Left forelimb (tissue), 1 donor: Measurements from ENCODE around the gene DUOX2.
A peak's percentile ranks its signal among the peaks of the same experiment; 100 is the strongest.
"Not testable (repeated sequence)": the region's sequence is repeated elsewhere in the genome, so short reads cannot be mapped to it uniquely, and the experiment has no call there.

Source experiments
- DNase-seq: peaks from one replicate; pipeline ENCODE4 v3.0.0-alpha.2; 2018; ENCODE audit warnings: low spot score

DUOX2 gene

GRCh38 chr15:45100884-45101625 is 12.9 kb downstream of the DUOX2 start:
- peak; percentile 12 for DNase-seq

GRCh38 chr15:45099549-45100165 is 14.3 kb downstream of the DUOX2 start:
- no peak for DNase-seq

GRCh38 chr15:45097466-45097865 is 16.5 kb downstream of the DUOX2 start:
- no peak for DNase-seq

GRCh38 chr15:45095661-45096060 is 18.3 kb downstream of the DUOX2 start:
- DNase-seq = no peak

- peak; percentile 53 for DNase-seq
Observed at GRCh38 chr15:45094358-45094730, 19.6 kb downstream of the DUOX2 start.

- DNase-seq = peak; percentile 33
Observed at GRCh38 chr15:45093622-45094357, 20.2 kb downstream of the DUOX2 start.

GRCh38 chr15:45093013-45093412 is 21.0 kb downstream of the DUOX2 start:
- DNase-seq = peak; percentile 30

- DNase-seq = no peak
Observed at GRCh38 chr15:45091576-45091975, 22.4 kb downstream of the DUOX2 start.

GRCh38 chr15:45091161-45091560 is 22.8 kb downstream of the DUOX2 start:
- DNase-seq = peak; percentile 33

- no peak for DNase-seq
Observed at GRCh38 chr15:45089712-45090373, 24.1 kb downstream of the DUOX2 start.

- DNase-seq = no peak
Observed at GRCh38 chr15:45088801-45089711, 24.9 kb downstream of the DUOX2 start.

- no peak for DNase-seq
Observed at GRCh38 chr15:45087513-45087912, 26.5 kb downstream of the DUOX2 start.

- no peak for DNase-seq
Observed at GRCh38 chr15:45084163-45084562, 29.8 kb downstream of the DUOX2 start.

- DNase-seq = no peak
Observed at GRCh38 chr15:45083223-45083622, 30.7 kb downstream of the DUOX2 start.

GRCh38 chr15:45082412-45082811 is 31.6 kb downstream of the DUOX2 start:
- not testable (repeated sequence) for DNase-seq

- DNase-seq = not testable (repeated sequence)
Observed at GRCh38 chr15:45080593-45080992, 33.4 kb downstream of the DUOX2 start.

- DNase-seq = not testable (repeated sequence)
Observed at GRCh38 chr15:45079628-45080246, 34.2 kb downstream of the DUOX2 start.

GRCh38 chr15:45079201-45079600 is 34.8 kb downstream of the DUOX2 start:
- not testable (repeated sequence) for DNase-seq

- DNase-seq = not testable (repeated sequence)
Observed at GRCh38 chr15:45077391-45077790, 36.6 kb downstream of the DUOX2 start.

- DNase-seq = not testable (repeated sequence)
Observed at GRCh38 chr15:45075440-45076320, 38.3 kb downstream of the DUOX2 start.
